ENCODE results near the gene PPM1N. TPM values are rescaled to one million over a fixed set of nuclear protein-coding genes. Genes with fewer than 3 reads are reported as not detected.

The PPM1N gene
- polyA plus RNA-seq, 1 donor (not counting 4 experiments of a cell fraction or from before 2014, with no cell fraction given), result 1.9 TPM

- Histone ChIP-seq H3K4me1 (ENCODE audit: control insufficient read depth, extremely low read depth, insufficient read depth, low read length) (peaks cover 18% of the 10 kb centered on the region), H3K79me2 (ENCODE audit: control insufficient read depth, insufficient read depth, low read length) (no peaks in the 10 kb centered on the region), H3K4me2 (ENCODE audit: control insufficient read depth, extremely low read depth, insufficient read depth, low read depth, low read length) (peak within 1 kb of the TSS; percentile 100), H3K9ac (ENCODE audit: control insufficient read depth, extremely low read depth, insufficient read depth, low read length) (peak within 1 kb of the TSS; percentile 99), H3K9me3 (ENCODE audit: control insufficient read depth, low read depth, low read length) (no peaks in the 10 kb centered on the region), H3K27me3 (ENCODE audit: control insufficient read depth, extremely low read depth, insufficient read depth, low read length) (no peaks in the 10 kb centered on the region), H3K36me3 (ENCODE audit: control insufficient read depth in 2 of 2, extremely low read depth in 1 of 2, insufficient read depth in 2 of 2, low read length in 2 of 2) (no peaks in the 10 kb centered on the region), H3K4me3 (ENCODE audit: control insufficient read depth in 2 of 3, extremely low read depth in 1 of 3, insufficient read depth in 2 of 3, low read depth in 1 of 3, low read length in 3 of 3) (peak within 1 kb of the TSS; percentile 67 to 98 (median 94)), H4K20me1 (ENCODE audit: control insufficient read depth, extremely low read depth, insufficient read depth, low read length) (no peaks in the 10 kb centered on the region), H3K27ac (ENCODE audit: control insufficient read depth, insufficient read depth, low read length) (peak within 1 kb of the TSS; percentile 100), H2AFZ (ENCODE audit: control insufficient read depth, low read length) (peak within 1 kb of the TSS; percentile 94), H3K9me1 (ENCODE audit: control insufficient read depth, extremely low read depth, insufficient read depth, low read length) (no peaks in the 10 kb centered on the region)
- DNase-seq (ENCODE audit: low read depth, low spot score) (no peak), FAIRE-seq (no peak)
- TF ChIP-seq EZH2 (IDR thresholded peaks at IDR 0.05; ENCODE audit: low read length) (no peak), CTCF (optimal IDR thresholded peaks at IDR 0.05 in 1 of 3, IDR thresholded peaks at IDR 0.05 in 1 of 3, conservative IDR thresholded peaks at IDR 0.05 in 1 of 3; ENCODE audit: extremely low read depth in 1 of 3, insufficient read depth in 2 of 3, low read length in 3 of 3) (peak in 1 of 3 experiments; percentile 13)
- dilution Hi-C loops (cut with MboI; ENCODE audit: extremely low pct_ligation_motif_present, low sequenced_read_pairs), result no loop called here
Measured at GRCh38 chr19:45467456-45468158, 30.6 kb upstream of the PPM1N start, which contains the start of gene FOSB. Gene FOSB, plus strand, starts transcription at chr19:45467996. Its CDS starts 591 bp downstream, at chr19:45468587.

- TF ChIP-seq EZH2 (IDR thresholded peaks at IDR 0.05; ENCODE audit: low read length) (no peak), CTCF (optimal IDR thresholded peaks at IDR 0.05 in 1 of 3, IDR thresholded peaks at IDR 0.05 in 1 of 3, conservative IDR thresholded peaks at IDR 0.05 in 1 of 3; ENCODE audit: extremely low read depth in 1 of 3, insufficient read depth in 2 of 3, low read length in 3 of 3) (peak in 2 of 3 experiments; percentile 8 to 33)
- peaks cover 18% of the 10 kb centered on the region for H3K4me1 ChIP-seq (ENCODE audit: control insufficient read depth, extremely low read depth, insufficient read depth, low read length)
- DNase-seq (ENCODE audit: low read depth, low spot score) (no peak), FAIRE-seq (no peak)
- H3K27me3 ChIP-seq (ENCODE audit: control insufficient read depth, extremely low read depth, insufficient read depth, low read length), result no peaks in the 10 kb centered on the region
- H3K4me3 ChIP-seq (ENCODE audit: control insufficient read depth in 2 of 3, extremely low read depth in 1 of 3, insufficient read depth in 2 of 3, low read depth in 1 of 3, low read length in 3 of 3), result peak overlapping the region; percentile 67 to 98 (median 94)
- H3K9me1 ChIP-seq (ENCODE audit: control insufficient read depth, extremely low read depth, insufficient read depth, low read length), result no peaks in the 10 kb centered on the region
- H3K79me2 ChIP-seq (ENCODE audit: control insufficient read depth, insufficient read depth, low read length), result no peaks in the 10 kb centered on the region
- no peaks in the 10 kb centered on the region for H3K36me3 ChIP-seq (ENCODE audit: control insufficient read depth in 2 of 2, extremely low read depth in 1 of 2, insufficient read depth in 2 of 2, low read length in 2 of 2)
- H3K4me2 ChIP-seq (ENCODE audit: control insufficient read depth, extremely low read depth, insufficient read depth, low read depth, low read length), result peak overlapping the region; percentile 100
- peak overlapping the region; percentile 99 for H3K9ac ChIP-seq (ENCODE audit: control insufficient read depth, extremely low read depth, insufficient read depth, low read length)
- H2AFZ ChIP-seq (ENCODE audit: control insufficient read depth, low read length), result no peak overlapping the region
- no peaks in the 10 kb centered on the region for H4K20me1 ChIP-seq (ENCODE audit: control insufficient read depth, extremely low read depth, insufficient read depth, low read length)
- H3K9me3 ChIP-seq (ENCODE audit: control insufficient read depth, low read depth, low read length), result no peaks in the 10 kb centered on the region
- H3K27ac ChIP-seq (ENCODE audit: control insufficient read depth, insufficient read depth, low read length), result peak overlapping the region; percentile 100
- dilution Hi-C loops (cut with MboI; ENCODE audit: extremely low pct_ligation_motif_present, low sequenced_read_pairs), result no loop called here
Measured at GRCh38 chr19:45468159-45468651, 30.0 kb upstream of the PPM1N start.

Measured in keratinocyte (primary cell).